Measurements from ENCODE around the gene IL1RAPL2.

DNA sequence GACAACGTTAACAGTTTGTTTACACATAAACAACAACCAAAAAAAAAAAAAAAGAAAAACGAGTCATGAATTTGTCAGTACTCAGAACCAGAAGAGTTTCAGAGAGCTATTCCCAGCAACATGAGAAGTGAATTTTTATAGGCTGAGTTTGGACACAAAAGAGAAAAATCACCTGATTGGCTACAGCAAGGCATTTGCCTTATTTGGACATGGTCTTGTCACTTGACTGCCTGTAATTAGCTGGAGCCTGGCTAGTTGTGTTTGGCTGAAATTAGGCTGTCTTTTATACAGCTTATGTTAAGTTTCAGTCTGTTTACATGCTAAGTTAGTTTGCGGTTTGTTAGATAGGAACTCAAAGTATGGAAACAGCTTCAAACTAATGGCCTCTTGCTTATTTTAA, 655.4 kb downstream of the IL1RAPL2 start:
- TF ChIP-seq, protein P1, sequence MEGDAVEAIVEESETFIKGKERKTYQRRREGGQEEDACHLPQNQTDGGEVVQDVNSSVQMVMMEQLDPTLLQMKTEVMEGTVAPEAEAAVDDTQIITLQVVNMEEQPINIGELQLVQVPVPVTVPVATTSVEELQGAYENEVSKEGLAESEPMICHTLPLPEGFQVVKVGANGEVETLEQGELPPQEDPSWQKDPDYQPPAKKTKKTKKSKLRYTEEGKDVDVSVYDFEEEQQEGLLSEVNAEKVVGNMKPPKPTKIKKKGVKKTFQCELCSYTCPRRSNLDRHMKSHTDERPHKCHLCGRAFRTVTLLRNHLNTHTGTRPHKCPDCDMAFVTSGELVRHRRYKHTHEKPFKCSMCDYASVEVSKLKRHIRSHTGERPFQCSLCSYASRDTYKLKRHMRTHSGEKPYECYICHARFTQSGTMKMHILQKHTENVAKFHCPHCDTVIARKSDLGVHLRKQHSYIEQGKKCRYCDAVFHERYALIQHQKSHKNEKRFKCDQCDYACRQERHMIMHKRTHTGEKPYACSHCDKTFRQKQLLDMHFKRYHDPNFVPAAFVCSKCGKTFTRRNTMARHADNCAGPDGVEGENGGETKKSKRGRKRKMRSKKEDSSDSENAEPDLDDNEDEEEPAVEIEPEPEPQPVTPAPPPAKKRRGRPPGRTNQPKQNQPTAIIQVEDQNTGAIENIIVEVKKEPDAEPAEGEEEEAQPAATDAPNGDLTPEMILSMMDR (IDR thresholded peaks at IDR 0.05; ENCODE audit: insufficient read depth, low read length, poor library complexity, severe bottlenecking) = no peak
- no peak for TF ChIP-seq EZH2phosphoT487 (conservative IDR thresholded peaks at IDR 0.05; ENCODE audit: low read length)

All from SU-DHL-6 (cell line).